ENCODE results near the gene ASF1A. TPM values are rescaled to one million over a fixed set of nuclear protein-coding genes. Genes with fewer than 3 reads are reported as not detected.
A peak's percentile ranks its signal among the peaks of the same experiment; 100 is the strongest.

Gene ASF1A
- total and polyA plus RNA-seq, 9 of the 15 experiments (the other 6 are each of a cell fraction or from before 2014, with no cell fraction given), result 31.5 to 45.3 (median 34.8) TPM

DNA sequence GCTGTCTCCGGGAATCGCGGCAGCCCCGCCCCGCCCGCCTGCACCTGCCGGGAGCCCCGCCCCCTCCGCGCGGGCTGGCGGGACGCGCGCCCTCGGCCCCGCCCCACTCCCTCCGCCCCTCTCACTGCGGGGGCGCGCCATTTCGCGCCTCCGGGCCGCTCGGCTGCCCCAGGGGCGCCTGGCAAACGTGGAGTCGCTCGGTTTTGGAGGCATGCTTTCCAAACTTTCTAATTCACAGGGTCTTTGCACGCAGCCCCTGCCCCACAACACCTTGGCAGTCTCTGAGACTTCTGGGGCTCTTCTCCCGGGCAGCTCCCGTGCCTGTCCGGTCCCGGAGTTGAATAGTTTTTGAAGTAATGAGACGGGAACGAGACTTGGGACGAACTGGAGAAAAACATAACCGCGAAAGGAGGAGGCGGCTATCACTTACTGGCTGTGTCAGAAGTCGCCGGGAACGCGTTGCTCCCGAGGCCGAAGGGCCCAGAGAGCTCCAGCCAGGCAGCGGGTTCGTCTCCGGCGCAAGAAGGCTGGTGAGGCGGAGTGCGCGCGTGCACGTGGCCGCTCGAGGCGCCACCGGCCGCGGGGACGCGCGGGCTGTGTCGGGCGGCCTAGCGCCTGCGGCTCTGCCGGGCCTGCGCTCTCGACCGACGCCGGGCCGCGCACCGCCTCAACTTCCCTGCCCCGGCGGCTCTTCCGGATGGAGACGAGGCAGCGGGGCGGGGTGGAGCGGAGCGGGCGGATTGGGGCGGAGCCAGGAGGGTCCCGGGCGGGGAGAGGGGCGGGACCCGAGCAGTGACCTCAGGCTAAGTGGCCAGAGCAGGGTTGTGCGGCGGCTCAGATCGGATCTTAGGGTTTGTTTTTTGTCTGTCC lies 40.7 kb downstream of the ASF1A start, which contains the start of gene MCM9 (continued):
- TF ChIP-seq ZNF445 (CRISPR knock-in tag; IDR thresholded peaks at IDR 0.05; ENCODE audit: low read depth), result no peak
- TF ChIP-seq DDX20 (tag; IDR thresholded peaks at IDR 0.05; ENCODE audit: low read depth), result no peak
- TF ChIP-seq CREB1 (IDR thresholded peaks at IDR 0.05), result peak; percentile 33; the same call in 1 of the 2 replicates
- peak; percentile 45; the same call in 1 of the 2 replicates for TF ChIP-seq CREB1 (CRISPR knock-in tag; IDR thresholded peaks at IDR 0.05)
- no peak for TF ChIP-seq ZNF717 (CRISPR knock-in tag; IDR thresholded peaks at IDR 0.05)
- TF ChIP-seq TARDBP (IDR thresholded peaks at IDR 0.05), result no peak
- peak; percentile 61 for TF ChIP-seq TBP (optimal IDR thresholded peaks at IDR 0.05; ENCODE audit: low read depth, low read length)
- TF ChIP-seq KLF10 (CRISPR knock-in tag; IDR thresholded peaks at IDR 0.05), result no peak
- peak; percentile 34; the same call in 1 of the 2 replicates for TF ChIP-seq JUN (IDR thresholded peaks at IDR 0.05; ENCODE audit: borderline replicate concordance, low read depth, low read length)
- TF ChIP-seq JUN (CRISPR knock-in tag; IDR thresholded peaks at IDR 0.05; ENCODE audit: borderline replicate concordance), result 0 out of 2 replicates have a peak, but pooled peaks have one; percentile 69
- no peak for TF ChIP-seq CHD2 (IDR thresholded peaks at IDR 0.05; ENCODE audit: low read depth, low read length)
- no peak for TF ChIP-seq BCOR (IDR thresholded peaks at IDR 0.05)
- no peak for TF ChIP-seq COPS2 (conservative IDR thresholded peaks at IDR 0.05)
- TF ChIP-seq, protein P1, sequence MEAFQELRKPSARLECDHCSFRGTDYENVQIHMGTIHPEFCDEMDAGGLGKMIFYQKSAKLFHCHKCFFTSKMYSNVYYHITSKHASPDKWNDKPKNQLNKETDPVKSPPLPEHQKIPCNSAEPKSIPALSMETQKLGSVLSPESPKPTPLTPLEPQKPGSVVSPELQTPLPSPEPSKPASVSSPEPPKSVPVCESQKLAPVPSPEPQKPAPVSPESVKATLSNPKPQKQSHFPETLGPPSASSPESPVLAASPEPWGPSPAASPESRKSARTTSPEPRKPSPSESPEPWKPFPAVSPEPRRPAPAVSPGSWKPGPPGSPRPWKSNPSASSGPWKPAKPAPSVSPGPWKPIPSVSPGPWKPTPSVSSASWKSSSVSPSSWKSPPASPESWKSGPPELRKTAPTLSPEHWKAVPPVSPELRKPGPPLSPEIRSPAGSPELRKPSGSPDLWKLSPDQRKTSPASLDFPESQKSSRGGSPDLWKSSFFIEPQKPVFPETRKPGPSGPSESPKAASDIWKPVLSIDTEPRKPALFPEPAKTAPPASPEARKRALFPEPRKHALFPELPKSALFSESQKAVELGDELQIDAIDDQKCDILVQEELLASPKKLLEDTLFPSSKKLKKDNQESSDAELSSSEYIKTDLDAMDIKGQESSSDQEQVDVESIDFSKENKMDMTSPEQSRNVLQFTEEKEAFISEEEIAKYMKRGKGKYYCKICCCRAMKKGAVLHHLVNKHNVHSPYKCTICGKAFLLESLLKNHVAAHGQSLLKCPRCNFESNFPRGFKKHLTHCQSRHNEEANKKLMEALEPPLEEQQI (IDR thresholded peaks at IDR 0.05), result no peak
- TF ChIP-seq, protein P2, sequence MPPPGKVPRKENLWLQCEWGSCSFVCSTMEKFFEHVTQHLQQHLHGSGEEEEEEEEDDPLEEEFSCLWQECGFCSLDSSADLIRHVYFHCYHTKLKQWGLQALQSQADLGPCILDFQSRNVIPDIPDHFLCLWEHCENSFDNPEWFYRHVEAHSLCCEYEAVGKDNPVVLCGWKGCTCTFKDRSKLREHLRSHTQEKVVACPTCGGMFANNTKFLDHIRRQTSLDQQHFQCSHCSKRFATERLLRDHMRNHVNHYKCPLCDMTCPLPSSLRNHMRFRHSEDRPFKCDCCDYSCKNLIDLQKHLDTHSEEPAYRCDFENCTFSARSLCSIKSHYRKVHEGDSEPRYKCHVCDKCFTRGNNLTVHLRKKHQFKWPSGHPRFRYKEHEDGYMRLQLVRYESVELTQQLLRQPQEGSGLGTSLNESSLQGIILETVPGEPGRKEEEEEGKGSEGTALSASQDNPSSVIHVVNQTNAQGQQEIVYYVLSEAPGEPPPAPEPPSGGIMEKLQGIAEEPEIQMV (tag; conservative IDR thresholded peaks at IDR 0.05; ENCODE audit: low read depth), result no peak
- TF ChIP-seq ZNF263 (CRISPR knock-in tag; IDR thresholded peaks at IDR 0.05; ENCODE audit: borderline replicate concordance), result no peak
- no peak for TF ChIP-seq ZNF3 (CRISPR knock-in tag; IDR thresholded peaks at IDR 0.05)
- TF ChIP-seq NFE2L1 (tag; IDR thresholded peaks at IDR 0.05; ENCODE audit: borderline replicate concordance, low read depth), result no peak
